ENCODE results near the gene DENND2D.

The DENND2D gene

DNA sequence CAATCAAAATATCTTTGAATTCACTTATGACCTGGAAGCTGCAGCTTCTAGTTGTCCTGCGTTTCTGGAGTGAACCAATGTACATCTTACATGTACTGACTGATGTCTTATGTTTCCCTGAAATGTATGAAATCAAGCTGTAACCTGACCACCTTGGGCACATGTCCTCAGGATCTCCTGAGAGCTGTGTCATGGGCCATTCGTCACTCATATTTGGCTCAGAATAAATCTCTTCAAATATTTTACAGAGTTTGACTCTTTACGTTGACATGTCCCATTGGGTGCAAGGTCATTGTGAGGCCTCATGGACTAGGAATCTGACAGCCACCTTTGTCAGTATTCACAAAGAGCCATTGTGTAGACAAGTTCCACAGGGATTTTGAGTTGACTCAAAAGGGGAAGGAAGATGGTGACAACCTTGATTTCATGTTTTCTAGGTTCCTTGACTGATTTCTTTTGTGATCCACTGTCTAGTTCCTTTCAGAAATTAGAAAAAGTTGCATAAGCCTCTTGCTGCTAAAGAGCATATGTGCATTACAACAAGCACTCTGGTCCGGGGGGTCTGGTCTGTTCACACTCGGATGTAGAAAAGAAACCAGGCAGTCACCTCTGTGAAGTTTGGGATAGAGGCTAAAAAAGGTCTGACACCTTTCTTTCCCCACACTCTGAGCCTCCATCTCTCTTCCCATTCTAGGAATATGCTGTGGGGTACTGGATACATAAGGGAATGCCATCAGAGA, 37.8 kb upstream of the DENND2D start:
- POLR2A ChIA-PET = no interaction called here
- no peak for DNase-seq (ENCODE audit: low read depth, low spot score)

DNA sequence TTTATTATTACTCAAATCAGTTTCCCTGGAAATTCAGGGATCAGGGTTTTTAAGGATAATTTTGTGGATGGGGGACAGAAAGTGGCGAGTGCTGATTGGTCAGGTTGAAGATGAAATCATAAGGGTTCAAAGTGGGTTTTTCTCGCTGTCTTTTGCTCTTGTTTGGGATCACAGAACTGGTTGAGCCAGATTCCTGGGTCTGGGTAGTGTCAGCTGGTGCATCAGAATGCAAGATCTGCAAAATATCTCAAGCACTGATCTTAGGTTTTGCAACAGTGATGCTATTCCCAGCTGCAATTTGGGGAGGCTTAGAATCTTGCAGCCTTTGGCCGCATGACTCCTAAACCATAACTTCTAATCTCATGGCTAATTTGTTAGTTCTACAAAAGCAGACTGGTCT, 36.4 kb upstream of the DENND2D start:
- TF ChIP-seq, protein P1, sequence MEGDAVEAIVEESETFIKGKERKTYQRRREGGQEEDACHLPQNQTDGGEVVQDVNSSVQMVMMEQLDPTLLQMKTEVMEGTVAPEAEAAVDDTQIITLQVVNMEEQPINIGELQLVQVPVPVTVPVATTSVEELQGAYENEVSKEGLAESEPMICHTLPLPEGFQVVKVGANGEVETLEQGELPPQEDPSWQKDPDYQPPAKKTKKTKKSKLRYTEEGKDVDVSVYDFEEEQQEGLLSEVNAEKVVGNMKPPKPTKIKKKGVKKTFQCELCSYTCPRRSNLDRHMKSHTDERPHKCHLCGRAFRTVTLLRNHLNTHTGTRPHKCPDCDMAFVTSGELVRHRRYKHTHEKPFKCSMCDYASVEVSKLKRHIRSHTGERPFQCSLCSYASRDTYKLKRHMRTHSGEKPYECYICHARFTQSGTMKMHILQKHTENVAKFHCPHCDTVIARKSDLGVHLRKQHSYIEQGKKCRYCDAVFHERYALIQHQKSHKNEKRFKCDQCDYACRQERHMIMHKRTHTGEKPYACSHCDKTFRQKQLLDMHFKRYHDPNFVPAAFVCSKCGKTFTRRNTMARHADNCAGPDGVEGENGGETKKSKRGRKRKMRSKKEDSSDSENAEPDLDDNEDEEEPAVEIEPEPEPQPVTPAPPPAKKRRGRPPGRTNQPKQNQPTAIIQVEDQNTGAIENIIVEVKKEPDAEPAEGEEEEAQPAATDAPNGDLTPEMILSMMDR (IDR thresholded peaks at IDR 0.05; ENCODE audit: insufficient read depth, low read length, missing control alignments) = no peak
- POLR2A ChIA-PET = no interaction called here
- CTCF ChIA-PET = interaction anchor here (0.9 to 2.7 kb wide), 3 partner anchors 12 to 16 kb away, joined by 3 to 10 read pairs (median 4); no protein-coding TSS in a partner anchor
- no peak for DNase-seq (ENCODE audit: low read depth, low spot score)
- no peak overlapping the region for H3K4me3 ChIP-seq (ENCODE audit: low read depth, low read length)

More for the DNA sequence above, 37.8 kb upstream of the DENND2D start:
- TF ChIP-seq, protein P1 (IDR thresholded peaks at IDR 0.05; ENCODE audit: insufficient read depth, low read length, missing control alignments) = no peak
- CTCF ChIA-PET = interaction anchor here (1.2 to 2.7 kb wide), 2 partner anchors 9 to 15 kb away, joined by 4 to 10 read pairs; no protein-coding TSS in a partner anchor
- H3K4me3 ChIP-seq (ENCODE audit: low read depth, low read length) = no peak overlapping the region

DNA sequence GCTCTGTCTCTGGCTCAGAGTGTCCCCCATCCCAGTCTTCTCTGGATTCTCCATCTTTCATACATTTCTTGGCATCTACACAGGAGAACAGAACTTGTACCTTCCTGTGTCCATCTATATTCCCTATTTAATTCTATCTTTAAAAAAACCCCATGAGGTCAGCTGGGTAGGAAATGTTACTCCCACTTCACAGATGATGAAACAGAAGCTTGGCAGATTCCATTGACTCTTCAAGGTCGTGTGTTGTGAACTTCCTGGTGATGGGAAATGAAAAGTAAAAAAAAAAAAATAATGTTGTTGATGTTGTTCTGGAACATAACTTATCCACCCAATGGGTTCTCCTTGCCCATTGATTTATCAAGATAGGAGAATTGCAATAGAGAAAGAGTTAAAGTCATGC, 35.9 kb upstream of the DENND2D start:
- TF ChIP-seq, protein P1 (IDR thresholded peaks at IDR 0.05; ENCODE audit: insufficient read depth, low read length, missing control alignments) = no peak
- DNase-seq (ENCODE audit: low read depth, low spot score) = no peak
- H3K4me3 ChIP-seq (ENCODE audit: low read depth, low read length) = no peak overlapping the region
- ChIA-PET POLR2A (no interaction called here), CTCF (interaction anchor here (0.9 to 2.7 kb wide), 3 partner anchors 12 to 15 kb away, joined by 3 to 10 read pairs (median 4); no protein-coding TSS in a partner anchor)

DNA sequence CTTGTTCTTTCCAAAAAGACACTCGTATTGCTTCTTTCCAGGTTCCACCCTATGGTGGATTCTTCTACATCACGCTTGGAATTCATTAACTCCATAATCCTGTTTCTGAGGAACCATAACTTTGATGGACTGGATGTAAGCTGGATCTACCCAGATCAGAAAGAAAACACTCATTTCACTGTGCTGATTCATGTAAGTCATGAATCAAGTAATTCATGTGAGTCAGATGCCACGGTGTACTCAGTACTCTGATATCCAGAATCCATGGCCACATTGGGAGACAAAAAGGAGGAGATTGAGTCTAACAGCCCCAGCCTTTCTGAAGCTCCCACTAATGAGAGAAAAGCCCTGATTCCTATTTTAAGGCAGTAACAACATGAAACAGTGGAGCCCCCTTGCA, 34.4 kb upstream of the DENND2D start:
- TF ChIP-seq, protein P1 (IDR thresholded peaks at IDR 0.05; ENCODE audit: insufficient read depth, low read length, missing control alignments) = no peak
- no peak for DNase-seq (ENCODE audit: low read depth, low spot score)
- no peak overlapping the region for H3K4me3 ChIP-seq (ENCODE audit: low read depth, low read length)
- ChIA-PET CTCF (interaction anchor here (1.5 kb wide), 1 partner anchor 12 kb away, joined by 6 read pairs; no protein-coding TSS in a partner anchor), POLR2A (no interaction called here)

DNA sequence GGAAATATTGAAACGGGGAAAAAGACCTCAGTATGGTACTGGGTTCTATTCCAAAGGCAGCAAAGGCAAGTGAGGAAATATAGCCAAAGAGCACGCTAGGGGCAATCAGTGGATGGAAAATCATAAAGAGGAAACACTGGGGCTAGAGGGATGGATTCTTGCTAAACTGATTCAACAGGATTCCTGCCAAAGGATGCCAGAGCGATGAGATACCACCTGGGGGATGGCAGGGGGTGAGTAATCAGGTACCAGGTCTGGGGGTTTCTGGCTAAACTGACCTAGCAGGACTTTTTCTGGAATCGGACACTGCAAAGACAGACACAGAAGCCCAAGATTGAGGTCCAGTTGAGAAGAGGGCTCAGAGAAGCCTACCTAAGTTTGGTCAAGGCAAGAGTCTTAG, 33.8 kb upstream of the DENND2D start:
- ChIA-PET CTCF (interaction anchor here (1.5 kb wide), 1 partner anchor 11 kb away, joined by 6 read pairs; no protein-coding TSS in a partner anchor), POLR2A (no interaction called here)
- TF ChIP-seq, protein P1 (IDR thresholded peaks at IDR 0.05; ENCODE audit: insufficient read depth, low read length, missing control alignments) = no peak
- H3K4me3 ChIP-seq (ENCODE audit: low read depth, low read length) = no peak overlapping the region
- no peak for DNase-seq (ENCODE audit: low read depth, low spot score)

DNA sequence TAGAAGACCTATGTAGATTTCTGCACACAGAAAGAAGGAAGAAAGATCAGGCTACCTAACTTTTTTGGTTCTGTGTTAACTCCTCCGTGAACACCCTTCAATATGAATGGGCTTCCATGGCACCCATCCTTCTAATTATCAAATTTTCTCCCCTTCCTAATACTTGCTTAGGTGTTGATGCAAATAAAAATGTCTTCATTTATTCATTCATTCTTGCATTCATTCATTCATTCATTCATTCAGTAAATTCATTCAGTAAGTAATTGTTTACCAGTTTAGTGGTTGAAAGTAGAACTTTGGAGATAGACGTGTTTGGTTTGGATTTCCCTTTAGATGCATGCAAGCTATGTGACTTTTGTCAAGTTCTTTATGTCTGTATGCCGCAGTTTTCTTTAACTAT, 31.7 kb upstream of the DENND2D start:
- TF ChIP-seq, protein P1 (IDR thresholded peaks at IDR 0.05; ENCODE audit: insufficient read depth, low read length, missing control alignments) = no peak
- no peak for DNase-seq (ENCODE audit: low read depth, low spot score)
- H3K4me3 ChIP-seq (ENCODE audit: low read depth, low read length) = no peak overlapping the region
- POLR2A ChIA-PET = no interaction called here
- CTCF ChIA-PET = interaction anchor here (1.3 kb wide), 1 partner anchor 9 kb away, joined by 7 read pairs; no protein-coding TSS in a partner anchor

All from AG04449 (cell line).